Endothelial cell (in vitro differentiated cells): ENCODE measurements around the gene ISCA1. TPM values are rescaled to one million over a fixed set of nuclear protein-coding genes. Genes with fewer than 3 reads are reported as not detected.

Experiments
- DNase-seq: peaks from one replicate; pipeline ENCODE4 v3.0.0; 2021; ENCODE audit warnings: low spot score
- H3K27ac Mint-ChIP-seq: one replicate; pipeline ENCODE4 v1.8.0; 2021; ENCODE audit warnings: mixed read lengths, inconsistent platforms; ENCODE audit not compliant: unreplicated experiment
- H3K27me3 Mint-ChIP-seq: one replicate; pipeline ENCODE4 v1.8.0; 2021; ENCODE audit warnings: mild to moderate bottlenecking, moderate library complexity, mixed read lengths, inconsistent platforms; ENCODE audit not compliant: unreplicated experiment
- H3K36me3 Mint-ChIP-seq: one replicate; pipeline ENCODE4 v1.8.0; 2021; ENCODE audit warnings: mild to moderate bottlenecking, low read depth, mixed read lengths, inconsistent platforms; ENCODE audit not compliant: unreplicated experiment
- H3K4me1 Mint-ChIP-seq: one replicate; pipeline ENCODE4 v1.8.0; 2021; ENCODE audit warnings: mild to moderate bottlenecking, mixed read lengths, inconsistent platforms; ENCODE audit not compliant: unreplicated experiment
- H3K4me3 Mint-ChIP-seq: one replicate; pipeline ENCODE4 v1.8.0; 2021; ENCODE audit warnings: mild to moderate bottlenecking, mixed read lengths, inconsistent platforms; ENCODE audit not compliant: unreplicated experiment
- H3K9me3 Mint-ChIP-seq: one replicate; pipeline ENCODE4 v1.8.0; 2021; ENCODE audit warnings: mixed read lengths, inconsistent platforms; ENCODE audit not compliant: unreplicated experiment
- CTCF ChIP-seq: fragments of 200-600 bp; sonication (generic); IDR thresholded peaks from one replicate; pipeline ENCODE4 v1.5.0; 2021; ENCODE audit warnings: antibody characterized with exemption; ENCODE audit not compliant: unreplicated experiment
- total RNA-seq: library from RNA; stranded (reverse); fragmentation: NEBNext Ultra II Directional; extraction: Animal tissue kit (Norgen Biotek cat#: 25700); gene quantifications from one replicate; pipeline ENCODE4 v1.2.1, GENCODE V29; 2021; ENCODE audit not compliant: unreplicated experiment

Gene ISCA1
- total RNA-seq, 1 donor from 2014 or later, result 41.9 TPM

GRCh38 chr9:86222667-86223066, 59.7 kb downstream of the ISCA1 start:
- no peaks in the 10 kb centered on the region for H3K36me3 Mint-ChIP-seq
- no peak for DNase-seq
- H3K4me3 Mint-ChIP-seq, result no peak overlapping the region
- H3K27ac Mint-ChIP-seq, result no peak overlapping the region
- TF ChIP-seq CTCF, result no peak
- no peaks in the 10 kb centered on the region for H3K4me1 Mint-ChIP-seq
- no peaks in the 10 kb centered on the region for H3K27me3 Mint-ChIP-seq
- no peaks in the 10 kb centered on the region for H3K9me3 Mint-ChIP-seq

GRCh38 chr9:86219606-86220005, 62.7 kb downstream of the ISCA1 start:
- Mint-ChIP-seq H3K9me3 (no peaks in the 10 kb centered on the region), H3K27ac (no peak overlapping the region), H3K4me1 (no peaks in the 10 kb centered on the region), H3K27me3 (no peaks in the 10 kb centered on the region), H3K4me3 (no peak overlapping the region), H3K36me3 (no peaks in the 10 kb centered on the region)
- no peak for DNase-seq
- no peak for TF ChIP-seq CTCF

DNA sequence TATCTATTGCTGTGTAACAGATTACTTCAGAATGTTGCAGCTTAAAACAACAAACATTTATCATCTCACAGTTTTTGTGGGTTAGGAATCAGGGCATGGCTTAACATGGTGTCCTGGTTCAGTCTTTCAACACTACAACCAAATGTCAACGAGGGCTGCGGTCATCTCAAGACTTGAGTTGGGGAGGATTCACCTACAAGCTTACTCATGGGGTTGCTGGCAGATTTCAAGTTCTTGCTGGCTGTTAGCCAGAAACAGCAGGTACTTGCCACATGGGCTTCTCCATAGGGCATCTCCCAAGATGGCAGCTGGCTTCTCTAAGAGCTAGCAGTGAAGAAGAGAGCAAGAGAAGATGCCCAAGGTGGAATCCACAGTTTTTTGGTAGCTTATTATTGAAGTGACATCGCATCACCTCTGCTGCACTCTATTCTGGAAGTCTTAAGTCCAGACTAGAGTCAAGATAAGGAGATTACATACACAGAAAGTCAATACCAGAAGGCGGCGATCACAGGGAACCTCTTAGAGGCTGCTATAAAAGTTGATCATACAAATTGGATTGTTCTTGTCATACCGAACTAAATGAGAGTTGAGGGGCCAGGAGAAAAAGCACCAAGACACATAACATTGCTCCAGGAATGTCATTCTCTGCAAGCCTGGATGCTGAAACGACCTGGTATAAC, 65.1 kb downstream of the ISCA1 start:
- H3K4me3 Mint-ChIP-seq, result no peak overlapping the region
- no peak for DNase-seq
- no peaks in the 10 kb centered on the region for H3K4me1 Mint-ChIP-seq
- no peaks in the 10 kb centered on the region for H3K36me3 Mint-ChIP-seq
- H3K27ac Mint-ChIP-seq, result no peak overlapping the region
- H3K27me3 Mint-ChIP-seq, result no peaks in the 10 kb centered on the region
- TF ChIP-seq CTCF, result no peak
- no peaks in the 10 kb centered on the region for H3K9me3 Mint-ChIP-seq

Other genes starting within 250 kb of the ISCA1 start
- gene GOLM1, start 183.0 kb downstream of the ISCA1 start, total RNA-seq, result 87.5 TPM
- 0.36 TPM for gene C9orf153, start 22.9 kb downstream of the ISCA1 start, total RNA-seq
- 18.8 TPM for gene TUT7, start 71.9 kb upstream of the ISCA1 start, total RNA-seq